Activated CD8-positive, alpha-beta T cell treated with anti-CD3 and anti-CD28 coated beads, Interleukin-2, amount 10 ng/mL, durations not matched to agents 7 days and 5 days (primary cell): Measurements from ENCODE around the gene ETNK1. TPM values are rescaled to one million over a fixed set of nuclear protein-coding genes. Genes with fewer than 3 reads are reported as not detected.

Experiments used
- ATAC-seq: fragments of 150-1000 bp; cut with Tn5 transposase; one replicate; pipeline ENCODE4 v1.10.0; 2021; ENCODE audit warnings: moderate library complexity
- CTCF ChIA-PET: fragments of 350-600 bp; sonication (Branson Sonifier 250); formaldehyde crosslinking; loops from one replicate; lab custom pipeline; 2021; ENCODE audit warnings: antibody characterized with exemption; lab: Charles Lee
- POLR2A ChIA-PET: fragments of 350-600 bp; sonication (Branson Sonifier 250); formaldehyde crosslinking; loops from one replicate; lab custom pipeline; 2021; ENCODE audit warnings: antibody characterized with exemption; lab: Charles Lee
- DNase-seq: peaks from one replicate; pipeline ENCODE4 v3.0.0-alpha.2; 2020
- H3K27ac Mint-ChIP-seq: one replicate; pipeline ENCODE4 v1.8.0; 2021; ENCODE audit warnings: mild to moderate bottlenecking, mixed read lengths
- H3K27me3 Mint-ChIP-seq: one replicate; pipeline ENCODE4 v1.8.0; 2021; ENCODE audit warnings: low read depth, mixed read lengths
- H3K36me3 Mint-ChIP-seq: one replicate; pipeline ENCODE4 v1.8.0; 2021; ENCODE audit warnings: low read depth, mixed read lengths
- H3K4me1 Mint-ChIP-seq: one replicate; pipeline ENCODE4 v1.8.0; 2021; ENCODE audit warnings: low read depth, mixed read lengths
- H3K4me3 Mint-ChIP-seq: one replicate; pipeline ENCODE4 v1.8.0; 2021; ENCODE audit warnings: mild to moderate bottlenecking, mixed read lengths
- H3K9me3 Mint-ChIP-seq: one replicate; pipeline ENCODE4 v1.8.0; 2022; ENCODE audit warnings: mixed read lengths; ENCODE audit not compliant: insufficient read depth
- total RNA-seq, 2 experiments: library from RNA; stranded (reverse); gene quantifications; one replicate each; pipeline ENCODE4 v1.2.3, GENCODE V29; 2021

The ETNK1 gene
- total RNA-seq, 2 experiments from 2014 or later: 68.6 to 69.4 TPM

DNA sequence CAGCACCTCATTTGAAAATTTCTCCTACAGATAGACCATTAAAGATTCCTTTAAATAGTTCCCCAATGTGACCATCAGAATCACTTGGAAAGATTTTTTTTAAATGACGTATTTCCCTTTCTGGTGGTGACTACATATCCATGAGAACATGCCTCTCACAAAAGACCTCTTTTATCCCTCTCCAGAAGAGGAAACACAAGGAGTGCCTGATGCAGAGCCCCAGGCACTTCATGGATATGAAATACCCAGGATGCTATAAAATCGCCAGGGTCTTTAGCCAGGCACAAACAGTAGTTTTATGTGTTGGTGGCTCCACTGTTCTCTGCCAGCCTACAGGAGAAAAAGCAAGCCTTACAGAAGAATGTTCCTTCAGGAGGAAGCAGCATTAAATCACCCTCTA, 97.1 kb downstream of the ETNK1 start:
- ATAC-seq: no peak
- Mint-ChIP-seq H3K36me3 (no peaks in the 10 kb centered on the region), H3K4me3 (no peak overlapping the region), H3K4me1 (no peaks in the 10 kb centered on the region), H3K27me3 (peaks cover 20% of the 10 kb centered on the region), H3K27ac (no peak overlapping the region), H3K9me3 (no peaks in the 10 kb centered on the region)
- ChIA-PET POLR2A (no interaction called here), CTCF (no interaction called here)
- DNase-seq: no peak

DNA sequence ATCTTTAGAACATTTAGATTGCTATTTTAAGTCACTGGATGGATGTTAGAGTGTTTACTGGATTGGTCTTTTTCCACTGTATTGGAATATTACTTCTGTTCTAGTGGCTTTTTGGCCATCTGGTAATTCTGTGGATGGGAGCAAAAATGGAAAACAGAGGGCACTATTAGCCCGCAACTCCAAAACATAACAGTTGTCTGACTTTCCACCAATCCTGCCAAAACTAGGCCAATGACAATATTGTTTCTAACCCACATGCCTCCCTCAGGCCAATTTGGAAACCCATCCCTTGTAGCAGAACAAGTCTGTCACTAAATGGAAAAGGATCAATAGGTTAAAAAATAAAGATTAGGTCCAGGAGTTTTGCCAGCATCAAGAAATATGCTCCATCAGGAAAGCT, 97.8 kb downstream of the ETNK1 start:
- DNase-seq (no peak), ATAC-seq (no peak)
- no peaks in the 10 kb centered on the region for H3K36me3 Mint-ChIP-seq
- CTCF ChIA-PET: no interaction called here
- H3K4me1 Mint-ChIP-seq: no peaks in the 10 kb centered on the region
- no peak overlapping the region for H3K4me3 Mint-ChIP-seq
- H3K27ac Mint-ChIP-seq: no peak overlapping the region
- no peaks in the 10 kb centered on the region for H3K9me3 Mint-ChIP-seq
- H3K27me3 Mint-ChIP-seq: peaks cover 20% of the 10 kb centered on the region
- POLR2A ChIA-PET: no interaction called here

DNA sequence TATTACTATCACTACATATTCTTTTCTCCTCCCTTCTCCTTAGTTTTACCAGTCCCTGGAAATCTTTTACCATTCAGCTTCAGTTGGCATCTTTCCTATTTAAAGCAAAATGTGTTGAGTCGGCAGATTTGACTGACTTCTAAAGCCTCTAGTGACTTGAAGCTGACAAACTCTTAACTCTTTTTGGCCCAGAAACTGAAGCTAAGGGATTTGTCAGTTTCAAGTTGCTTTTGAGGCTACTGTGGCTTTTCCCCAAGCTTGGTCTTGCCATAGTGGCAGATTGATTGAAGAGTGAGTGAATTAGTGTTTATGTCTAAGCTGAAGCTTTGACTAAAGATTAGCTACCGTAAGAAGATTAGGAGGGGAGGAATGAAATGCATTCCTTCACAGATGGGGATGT, 104.0 kb downstream of the ETNK1 start:
- Mint-ChIP-seq H3K4me3 (no peak overlapping the region), H3K36me3 (no peaks in the 10 kb centered on the region), H3K27me3 (peaks cover 16% of the 10 kb centered on the region), H3K9me3 (no peaks in the 10 kb centered on the region), H3K4me1 (peaks cover 2% of the 10 kb centered on the region), H3K27ac (no peak overlapping the region)
- ATAC-seq (no peak), DNase-seq (no peak)
- ChIA-PET POLR2A (no interaction called here), CTCF (no interaction called here)

DNA sequence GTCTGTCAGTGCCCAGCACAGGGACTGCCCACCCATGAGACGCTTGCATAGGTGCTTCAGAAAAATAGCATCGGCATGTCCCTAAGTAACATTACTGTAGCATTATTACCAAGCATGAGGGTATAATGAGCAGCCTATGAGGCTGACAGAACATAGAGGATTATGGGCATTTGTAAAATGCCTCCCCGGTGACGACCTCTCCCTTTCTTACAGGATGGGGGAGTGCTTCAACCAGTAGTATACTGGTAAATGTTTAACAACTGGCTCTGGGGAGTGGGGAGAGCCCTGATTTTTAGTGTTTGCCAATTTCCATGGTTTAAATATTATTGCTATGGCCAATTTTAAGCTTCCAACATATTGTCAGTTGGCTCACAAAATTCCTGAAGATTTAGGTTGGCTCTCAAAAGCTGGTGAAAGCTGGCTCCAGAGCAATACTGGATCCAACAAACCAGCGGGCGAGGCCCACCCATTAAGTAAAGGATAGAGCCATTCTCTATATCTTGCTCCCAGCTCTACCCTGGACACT, 104.5 kb downstream of the ETNK1 start:
- no peak for DNase-seq
- no peak for ATAC-seq
- Mint-ChIP-seq H3K4me1 (peaks cover 2% of the 10 kb centered on the region), H3K9me3 (no peaks in the 10 kb centered on the region), H3K4me3 (no peak overlapping the region), H3K27ac (no peak overlapping the region), H3K36me3 (no peaks in the 10 kb centered on the region), H3K27me3 (peaks cover 11% of the 10 kb centered on the region)
- POLR2A ChIA-PET: no interaction called here
- CTCF ChIA-PET: no interaction called here

DNA sequence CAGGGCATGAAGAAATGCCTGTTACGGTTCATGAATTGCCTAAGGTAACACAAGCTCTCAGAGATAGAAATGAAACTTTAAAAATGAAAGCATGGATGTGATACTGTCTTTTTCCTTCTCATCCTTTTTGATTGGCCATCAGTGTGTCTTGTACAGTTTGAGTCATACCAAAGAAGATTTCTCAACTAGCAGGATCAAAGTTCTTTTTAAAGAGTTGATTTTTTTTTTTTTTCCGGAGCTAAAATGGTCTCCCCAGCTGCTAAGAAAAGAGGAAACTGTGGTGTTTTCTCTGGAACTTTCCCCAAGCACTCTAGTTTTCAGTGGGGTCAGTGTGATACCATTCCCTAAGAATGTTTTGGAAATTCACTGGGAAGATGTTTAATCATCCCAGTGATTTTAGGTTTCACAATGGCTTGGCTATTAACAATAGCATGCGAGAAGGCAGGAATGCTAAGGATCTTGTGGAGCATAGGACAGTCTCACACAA, 105.0 kb downstream of the ETNK1 start:
- Mint-ChIP-seq H3K27me3 (peaks cover 11% of the 10 kb centered on the region), H3K4me3 (no peak overlapping the region), H3K27ac (no peak overlapping the region), H3K4me1 (peaks cover 2% of the 10 kb centered on the region), H3K36me3 (no peaks in the 10 kb centered on the region), H3K9me3 (no peaks in the 10 kb centered on the region)
- CTCF ChIA-PET: no interaction called here
- POLR2A ChIA-PET: no interaction called here
- DNase-seq: no peak
- no peak for ATAC-seq

DNA sequence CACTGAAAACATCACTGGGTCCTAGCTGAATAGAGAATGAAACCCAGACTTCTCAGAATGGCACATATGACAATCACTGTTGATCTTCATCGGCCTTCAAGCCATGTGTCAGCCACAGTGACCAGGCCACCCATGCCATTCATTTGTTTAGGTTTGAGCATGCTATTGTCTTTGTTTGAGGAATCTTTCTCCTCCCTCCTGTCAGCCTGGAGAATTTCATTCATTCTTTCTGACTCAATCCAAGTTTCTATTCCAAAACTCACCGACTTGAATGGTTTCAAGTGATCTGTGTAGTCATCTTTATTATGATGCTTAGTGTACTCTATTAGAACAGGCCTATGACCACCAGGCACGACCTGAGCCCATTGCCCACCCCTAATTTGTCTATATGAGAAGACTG, 106.3 kb downstream of the ETNK1 start:
- Mint-ChIP-seq H3K27ac (no peak overlapping the region), H3K4me3 (no peak overlapping the region), H3K9me3 (no peaks in the 10 kb centered on the region), H3K4me1 (peaks cover 2% of the 10 kb centered on the region), H3K27me3 (peaks cover 7% of the 10 kb centered on the region), H3K36me3 (no peaks in the 10 kb centered on the region)
- DNase-seq (no peak), ATAC-seq (no peak)
- POLR2A ChIA-PET: no interaction called here
- CTCF ChIA-PET: no interaction called here

DNA sequence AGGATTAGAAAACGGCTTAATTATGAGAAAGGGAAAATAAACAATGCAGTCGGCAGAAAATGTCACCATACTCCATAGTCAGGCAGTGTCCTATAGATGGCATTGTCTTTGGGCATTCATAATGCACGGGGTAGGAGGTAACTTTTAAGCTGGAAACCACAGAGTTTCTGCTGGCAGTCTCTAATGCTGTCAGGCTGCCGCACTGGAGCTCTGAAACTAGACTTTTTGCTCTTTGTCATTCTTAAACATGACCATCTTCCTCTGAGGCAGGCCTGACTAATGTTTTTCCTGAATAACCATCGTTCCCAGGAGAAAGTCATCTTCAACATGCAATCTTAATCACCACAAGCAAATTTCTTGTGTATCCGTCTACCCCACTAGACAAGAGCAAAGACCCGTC, 108.8 kb downstream of the ETNK1 start:
- DNase-seq: no peak
- CTCF ChIA-PET: no interaction called here
- no peak overlapping the region for H3K27ac Mint-ChIP-seq
- H3K4me1 Mint-ChIP-seq: peaks cover 2% of the 10 kb centered on the region
- H3K27me3 Mint-ChIP-seq: peaks cover 8% of the 10 kb centered on the region
- no peaks in the 10 kb centered on the region for H3K36me3 Mint-ChIP-seq
- H3K9me3 Mint-ChIP-seq: no peaks in the 10 kb centered on the region
- POLR2A ChIA-PET: no interaction called here
- H3K4me3 Mint-ChIP-seq: no peak overlapping the region
- ATAC-seq: no peak

DNA sequence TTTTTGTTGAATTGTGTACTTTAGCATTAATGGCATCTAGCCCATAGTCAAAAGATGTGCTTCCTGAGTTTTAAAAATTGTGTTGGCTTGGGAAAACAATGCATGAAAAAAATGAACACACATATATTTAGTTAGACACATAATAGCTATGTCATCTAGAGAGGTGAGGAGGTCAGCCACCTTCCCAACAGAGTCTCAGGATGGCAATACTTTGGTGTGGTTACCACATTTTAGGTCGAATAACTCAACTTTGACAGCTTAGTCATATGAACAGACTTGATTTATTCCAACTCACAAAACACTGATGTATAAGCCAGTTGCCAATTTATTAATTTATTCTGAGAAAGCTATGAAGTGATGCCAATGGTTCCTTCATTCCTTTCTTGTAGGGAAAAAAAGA, 114.0 kb downstream of the ETNK1 start:
- peaks cover 3% of the 10 kb centered on the region for H3K27me3 Mint-ChIP-seq
- DNase-seq (no peak), ATAC-seq (no peak)
- no peaks in the 10 kb centered on the region for H3K9me3 Mint-ChIP-seq
- ChIA-PET POLR2A (no interaction called here), CTCF (no interaction called here)
- H3K4me3 Mint-ChIP-seq: no peak overlapping the region
- H3K27ac Mint-ChIP-seq: no peak overlapping the region
- no peaks in the 10 kb centered on the region for H3K4me1 Mint-ChIP-seq
- no peaks in the 10 kb centered on the region for H3K36me3 Mint-ChIP-seq

Other genes starting within 250 kb of the ETNK1 start
- gene C2CD5, start 80.6 kb upstream of the ETNK1 start, total RNA-seq: 10 to 100 TPM; 44.6 to 50.6 TPM